Gastrocnemius medialis (tissue), 4 donors: ENCODE data around the gene PTBP1.

Experiments
- POLR2A ChIP-seq, 2 donors: fragments of 450-650 bp; IDR thresholded peaks; one replicate each; pipeline ENCODE4 v1.6.1; 2017; ENCODE audit warnings: antibody characterized with exemption in 2 of 2, mild to moderate bottlenecking in 2 of 2, moderate library complexity in 2 of 2
- TF ChIP-seq, protein P1 (sequence below), 5 experiments: fragments of 450-650 bp in 3 of 5; fragments of 200-600 bp in 2 of 5; sonication (generic) in 2 of 5; IDR thresholded peaks in 4 of 5; conservative IDR thresholded peaks in 1 of 5; 1 replicate in 4 of 5; 2 replicates in 1 of 5; pipeline ENCODE4 v1.5.1; 2016 to 2019; ENCODE audit warnings: antibody characterized with exemption in 5 of 5, mild to moderate bottlenecking in 3 of 5, moderate library complexity in 3 of 5

DNA sequence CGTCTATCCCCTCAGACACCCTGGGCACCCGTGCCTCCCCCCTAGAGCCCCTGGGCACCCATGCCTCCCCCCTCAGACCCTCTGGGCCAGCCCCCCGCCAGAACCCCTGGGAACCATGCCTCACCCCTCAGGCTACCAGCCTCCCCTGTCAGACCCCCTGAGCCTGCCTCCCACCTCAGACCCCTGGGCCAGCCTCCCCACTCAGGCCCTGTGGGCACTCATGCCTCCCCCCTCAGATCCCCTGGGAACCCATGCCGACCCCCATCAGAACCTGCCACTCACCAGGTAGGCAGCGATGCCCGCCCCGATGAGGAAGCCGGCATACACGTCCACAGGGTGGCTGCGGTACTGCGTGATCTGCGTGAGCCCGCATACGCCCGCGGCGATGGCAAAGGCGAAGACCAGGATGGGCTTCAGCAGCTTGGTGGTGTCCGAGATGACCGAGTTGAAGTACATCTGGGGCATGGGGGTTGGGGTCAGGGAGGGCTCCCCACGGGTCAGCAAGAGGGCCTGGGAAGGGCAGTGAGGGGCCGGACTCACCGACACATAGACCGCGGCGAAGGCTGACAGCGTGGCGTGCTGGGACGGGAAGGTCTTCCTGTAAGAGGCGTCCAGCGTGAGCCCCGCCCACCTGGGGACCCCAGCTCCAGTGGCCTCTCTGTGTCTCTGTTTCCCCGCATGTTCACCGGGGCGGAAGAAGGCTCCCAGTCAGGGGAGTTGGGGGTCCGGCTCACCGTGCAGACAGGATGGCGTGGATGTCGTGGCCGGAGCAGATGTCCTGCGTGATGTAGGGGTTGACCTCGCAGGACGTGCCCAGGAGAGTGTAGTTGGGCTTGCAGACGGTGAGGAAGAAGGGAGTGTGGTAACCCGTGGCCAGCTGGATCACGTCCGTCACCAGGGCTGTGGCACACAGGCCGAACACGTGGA, 17.2 kb downstream of the PTBP1 start:
- TF ChIP-seq, protein P1, sequence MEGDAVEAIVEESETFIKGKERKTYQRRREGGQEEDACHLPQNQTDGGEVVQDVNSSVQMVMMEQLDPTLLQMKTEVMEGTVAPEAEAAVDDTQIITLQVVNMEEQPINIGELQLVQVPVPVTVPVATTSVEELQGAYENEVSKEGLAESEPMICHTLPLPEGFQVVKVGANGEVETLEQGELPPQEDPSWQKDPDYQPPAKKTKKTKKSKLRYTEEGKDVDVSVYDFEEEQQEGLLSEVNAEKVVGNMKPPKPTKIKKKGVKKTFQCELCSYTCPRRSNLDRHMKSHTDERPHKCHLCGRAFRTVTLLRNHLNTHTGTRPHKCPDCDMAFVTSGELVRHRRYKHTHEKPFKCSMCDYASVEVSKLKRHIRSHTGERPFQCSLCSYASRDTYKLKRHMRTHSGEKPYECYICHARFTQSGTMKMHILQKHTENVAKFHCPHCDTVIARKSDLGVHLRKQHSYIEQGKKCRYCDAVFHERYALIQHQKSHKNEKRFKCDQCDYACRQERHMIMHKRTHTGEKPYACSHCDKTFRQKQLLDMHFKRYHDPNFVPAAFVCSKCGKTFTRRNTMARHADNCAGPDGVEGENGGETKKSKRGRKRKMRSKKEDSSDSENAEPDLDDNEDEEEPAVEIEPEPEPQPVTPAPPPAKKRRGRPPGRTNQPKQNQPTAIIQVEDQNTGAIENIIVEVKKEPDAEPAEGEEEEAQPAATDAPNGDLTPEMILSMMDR (IDR thresholded peaks at IDR 0.05 in 4 of 5, conservative IDR thresholded peaks at IDR 0.05 in 1 of 5) = no peak
- no peak for TF ChIP-seq POLR2A (IDR thresholded peaks at IDR 0.05)
